DOHH2 (cell line): ENCODE data around the gene NMB.

Experiments used
- H3F3A ChIP-seq: fragments of 200-600 bp; sonication (generic), shearing (Covaris generic); 2 replicates; pipeline ENCODE4 v1.6.0; 2016; ENCODE audit warnings: antibody characterized with exemption, mild to moderate bottlenecking; ENCODE audit not compliant: control insufficient read depth, insufficient read depth
- H3K27ac ChIP-seq: fragments of 200-600 bp; sonication (generic); 2 replicates; pipeline ENCODE4 v1.5.1; 2014; ENCODE audit warnings: low read depth, mild to moderate bottlenecking, low read length, moderate library complexity
- H3K27me3 ChIP-seq: fragments of 200-600 bp; sonication (generic); 2 replicates; pipeline ENCODE4 v1.6.1; 2014; ENCODE audit warnings: mild to moderate bottlenecking, low read length, mixed read lengths; ENCODE audit not compliant: control insufficient read depth
- H3K36me3 ChIP-seq: fragments of 200-600 bp; sonication (generic); 2 replicates; pipeline ENCODE4 v1.6.1; 2014; ENCODE audit warnings: mild to moderate bottlenecking, low read length, moderate library complexity, mixed read lengths; ENCODE audit not compliant: control insufficient read depth
- H3K4me1 ChIP-seq: fragments of 200-600 bp; sonication (generic); 2 replicates; pipeline ENCODE4 v1.6.1; 2014; ENCODE audit warnings: mild to moderate bottlenecking, low read length, mixed read lengths; ENCODE audit not compliant: control insufficient read depth
- H3K4me2 ChIP-seq: fragments of 200-600 bp; sonication (generic); 2 replicates; pipeline ENCODE4 v1.6.0; 2014; ENCODE audit warnings: mild to moderate bottlenecking, low read length, moderate library complexity
- H3K4me3 ChIP-seq: fragments of 200-600 bp; sonication (generic); 2 replicates; pipeline ENCODE4 v1.5.1; 2014; ENCODE audit warnings: mild to moderate bottlenecking, low read length, mixed read lengths
- H3K79me2 ChIP-seq: fragments of 200-600 bp; sonication (generic); 2 replicates; pipeline ENCODE4 v1.6.1; 2014; ENCODE audit warnings: mild to moderate bottlenecking, low read length, mixed read lengths; ENCODE audit not compliant: control insufficient read depth
- H3K9me2 ChIP-seq: fragments of 200-600 bp; sonication (generic); replicated peaks from 2 replicates; pipeline ENCODE4 v1.6.1; 2014; ENCODE audit warnings: mild to moderate bottlenecking, low read length, mixed read lengths; ENCODE audit not compliant: control insufficient read depth
- H3K9me3 ChIP-seq: fragments of 200-600 bp; sonication (generic); 2 replicates; pipeline ENCODE4 v1.6.1; 2014; ENCODE audit warnings: antibody characterized with exemption, low read length, mixed read lengths; ENCODE audit not compliant: control insufficient read depth, insufficient read depth
- H4K20me1 ChIP-seq: fragments of 200-600 bp; sonication (generic); 2 replicates; pipeline ENCODE4 v1.6.0; 2014; ENCODE audit warnings: low read depth, mild to moderate bottlenecking, antibody characterized with exemption, low read length, moderate library complexity; ENCODE audit not compliant: control insufficient read depth, insufficient read depth
- EZH2phosphoT487 ChIP-seq: fragments of 200-600 bp; sonication (generic); IDR thresholded peaks from 2 replicates; pipeline ENCODE4 v1.6.1; 2017; ENCODE audit warnings: borderline replicate concordance, mild to moderate bottlenecking, antibody characterized with exemption, low read length, moderate library complexity, mixed read lengths
- TF ChIP-seq, protein P1 (sequence below): fragments of 200-600 bp; sonication (generic); IDR thresholded peaks from one replicate; pipeline ENCODE4 v1.5.1; 2014; ENCODE audit warnings: antibody characterized with exemption, mild to moderate bottlenecking, low read depth, low read length; ENCODE audit not compliant: poor library complexity, severe bottlenecking

NMB gene

GRCh38 chr15:84624359-84624758 lies 33.6 kb downstream of the NMB start:
- no peaks in the 10 kb centered on the region for H3K9me2 ChIP-seq
- TF ChIP-seq EZH2phosphoT487, result no peak
- TF ChIP-seq, protein P1, sequence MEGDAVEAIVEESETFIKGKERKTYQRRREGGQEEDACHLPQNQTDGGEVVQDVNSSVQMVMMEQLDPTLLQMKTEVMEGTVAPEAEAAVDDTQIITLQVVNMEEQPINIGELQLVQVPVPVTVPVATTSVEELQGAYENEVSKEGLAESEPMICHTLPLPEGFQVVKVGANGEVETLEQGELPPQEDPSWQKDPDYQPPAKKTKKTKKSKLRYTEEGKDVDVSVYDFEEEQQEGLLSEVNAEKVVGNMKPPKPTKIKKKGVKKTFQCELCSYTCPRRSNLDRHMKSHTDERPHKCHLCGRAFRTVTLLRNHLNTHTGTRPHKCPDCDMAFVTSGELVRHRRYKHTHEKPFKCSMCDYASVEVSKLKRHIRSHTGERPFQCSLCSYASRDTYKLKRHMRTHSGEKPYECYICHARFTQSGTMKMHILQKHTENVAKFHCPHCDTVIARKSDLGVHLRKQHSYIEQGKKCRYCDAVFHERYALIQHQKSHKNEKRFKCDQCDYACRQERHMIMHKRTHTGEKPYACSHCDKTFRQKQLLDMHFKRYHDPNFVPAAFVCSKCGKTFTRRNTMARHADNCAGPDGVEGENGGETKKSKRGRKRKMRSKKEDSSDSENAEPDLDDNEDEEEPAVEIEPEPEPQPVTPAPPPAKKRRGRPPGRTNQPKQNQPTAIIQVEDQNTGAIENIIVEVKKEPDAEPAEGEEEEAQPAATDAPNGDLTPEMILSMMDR, result no peak
- H4K20me1 ChIP-seq, result no peaks in the 10 kb centered on the region
- H3K79me2 ChIP-seq, result no peaks in the 10 kb centered on the region
- no peaks in the 10 kb centered on the region for H3K4me1 ChIP-seq
- no peaks in the 10 kb centered on the region for H3K27me3 ChIP-seq
- no peaks in the 10 kb centered on the region for H3F3A ChIP-seq
- H3K36me3 ChIP-seq, result peaks cover 24% of the 10 kb centered on the region
- H3K9me3 ChIP-seq, result peaks cover 24% of the 10 kb centered on the region
- no peak overlapping the region for H3K4me2 ChIP-seq
- H3K27ac ChIP-seq, result no peak overlapping the region
- H3K4me3 ChIP-seq, result no peak overlapping the region

GRCh38 chr15:84621358-84621979 lies 36.5 kb downstream of the NMB start:
- Histone ChIP-seq H3K27ac (no peak overlapping the region), H4K20me1 (no peaks in the 10 kb centered on the region), H3K79me2 (no peaks in the 10 kb centered on the region), H3K4me2 (no peak overlapping the region), H3K27me3 (no peaks in the 10 kb centered on the region), H3K9me3 (peaks cover 24% of the 10 kb centered on the region), H3F3A (no peaks in the 10 kb centered on the region), H3K36me3 (peaks cover 24% of the 10 kb centered on the region), H3K9me2 (no peaks in the 10 kb centered on the region), H3K4me1 (no peaks in the 10 kb centered on the region), H3K4me3 (no peak overlapping the region)
- TF ChIP-seq, protein P1, result no peak
- TF ChIP-seq EZH2phosphoT487, result no peak

DNA sequence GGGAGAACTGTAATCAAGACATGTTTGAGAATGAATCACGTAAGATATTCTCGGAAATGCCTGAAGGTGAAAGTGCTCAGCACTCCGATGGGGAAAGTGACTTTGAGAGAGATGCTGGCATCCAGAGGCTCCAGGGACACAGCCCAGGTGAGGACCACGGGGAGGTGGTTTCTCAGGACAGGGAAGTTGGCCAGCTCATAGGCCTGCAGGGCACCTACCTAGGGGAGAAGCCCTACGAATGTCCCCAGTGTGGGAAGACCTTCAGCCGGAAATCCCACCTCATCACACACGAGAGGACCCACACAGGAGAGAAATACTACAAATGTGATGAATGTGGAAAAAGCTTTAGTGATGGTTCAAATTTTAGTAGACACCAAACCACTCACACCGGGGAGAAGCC lies 37.4 kb downstream of the NMB start:
- H3K9me3 ChIP-seq, result peaks cover 24% of the 10 kb centered on the region
- TF ChIP-seq, protein P1, result no peak
- TF ChIP-seq EZH2phosphoT487, result no peak
- no peaks in the 10 kb centered on the region for H3K9me2 ChIP-seq
- no peak overlapping the region for H3K4me2 ChIP-seq
- H3K4me1 ChIP-seq, result no peaks in the 10 kb centered on the region
- no peaks in the 10 kb centered on the region for H4K20me1 ChIP-seq
- H3K79me2 ChIP-seq, result no peaks in the 10 kb centered on the region
- no peak overlapping the region for H3K4me3 ChIP-seq
- H3F3A ChIP-seq, result no peaks in the 10 kb centered on the region
- no peak overlapping the region for H3K27ac ChIP-seq
- peaks cover 24% of the 10 kb centered on the region for H3K36me3 ChIP-seq
- H3K27me3 ChIP-seq, result no peaks in the 10 kb centered on the region
